HepG2 (cell line): Measurements from ENCODE around the gene LIFR. TPM values are rescaled to one million over a fixed set of nuclear protein-coding genes. Genes with fewer than 3 reads are reported as not detected.

Source experiments
- ATAC-seq: fragments of 200-7000 bp; cut with Tn5 transposase; 3 replicates; pipeline ENCODE4 v1.9.1; 2020; ENCODE audit warnings: mild to moderate bottlenecking, moderate library complexity
- BruUV-seq: library from RNA; stranded (reverse); fragments of 400-500 nt; replicated peaks from 2 replicates; lab custom pipeline; 2021; lab: Mats Ljungman, UMichigan
- CTCF ChIA-PET: fragments of 300-600 bp; formaldehyde crosslinking; extraction: SDS; loops from one replicate; lab custom pipeline; 2021; ENCODE audit warnings: low total read pairs, inconsistent platforms, low intra/inter-chr PET ratio; lab: Yijun Ruan, JAX
- POLR2A ChIA-PET: fragments of 350-600 bp; sonication (Branson Sonifier 250); formaldehyde crosslinking; loops from one replicate; lab custom pipeline; 2020; ENCODE audit warnings: antibody characterized with exemption, inconsistent platforms; lab: Yijun Ruan, JAX
- DNase-seq: peaks from one replicate; pipeline ENCODE4 v3.0.0-alpha.2; 2015; ENCODE audit warnings: low spot score
- FAIRE-seq: peaks from 3 replicates; lab custom pipeline; 2011; peaks lifted over from hg19 to GRCh38; lab: Jason Lieb, UNC
- H2AFZ ChIP-seq: one replicate; pipeline ENCODE4 v1.6.1; 2011; ENCODE audit warnings: low read length, inconsistent platforms
- H3K27ac ChIP-seq: fragments of 300-600 bp; 3 replicates; pipeline ENCODE4 v1.8.0; 2011; ENCODE audit warnings: mixed run types, mild to moderate bottlenecking, mixed read lengths, low read length, inconsistent platforms; ENCODE audit not compliant: insufficient read depth; ENCODE audit errors: extremely low read length
- H3K27me3 ChIP-seq, 2 experiments: fragments of 200-600 bp in 1 of 2; 2 replicates in 1 of 2; 3 replicates in 1 of 2; pipeline versions ENCODE4 v1.6.0 to v1.8.0; 2011; ENCODE audit warnings: low read length in 2 of 2, mild to moderate bottlenecking in 2 of 2, moderate library complexity in 2 of 2, inconsistent platforms in 1 of 2; ENCODE audit not compliant: insufficient read depth in 2 of 2, control insufficient read depth in 1 of 2
- H3K36me3 ChIP-seq, 2 experiments: fragments of 200-600 bp in 1 of 2; replicated peaks in 1 of 2; 2 replicates in 1 of 2; 3 replicates in 1 of 2; pipeline versions ENCODE4 v1.5.1 to v1.8.0; 2011; ENCODE audit warnings: low read length in 2 of 2, inconsistent platforms in 1 of 2; ENCODE audit not compliant: insufficient read depth in 2 of 2, control insufficient read depth in 1 of 2
- H3K4me1 ChIP-seq: 2 replicates; pipeline ENCODE4 v1.5.1; 2012; ENCODE audit warnings: low read length, inconsistent platforms; ENCODE audit not compliant: insufficient read depth
- H3K4me2 ChIP-seq: 2 replicates; pipeline ENCODE4 v1.6.0; 2011; ENCODE audit warnings: low read depth, low read length, inconsistent platforms
- H3K4me3 ChIP-seq, 3 experiments: fragments of 200-600 bp in 1 of 3; sonication (generic), shearing (Covaris generic) in 1 of 3; replicated peaks in 1 of 3; 2 replicates each; pipeline ENCODE4 v1.5.1; 2011 to 2016; ENCODE audit warnings: low read length in 3 of 3, inconsistent platforms in 2 of 3, low read depth in 2 of 3, mild to moderate bottlenecking in 2 of 3, control low read depth in 1 of 3, mixed read lengths in 1 of 3; ENCODE audit not compliant: insufficient read depth in 1 of 3
- H3K79me2 ChIP-seq: one replicate; pipeline ENCODE4 v1.6.1; 2011; ENCODE audit warnings: low read length, inconsistent platforms; ENCODE audit not compliant: insufficient read depth
- H3K9ac ChIP-seq: 2 replicates; pipeline ENCODE4 v1.6.0; 2011; ENCODE audit warnings: mild to moderate bottlenecking, low read depth, low read length, inconsistent platforms; ENCODE audit not compliant: insufficient read depth
- H3K9me3 ChIP-seq: 2 replicates; pipeline ENCODE4 v1.5.1; 2012; ENCODE audit warnings: mild to moderate bottlenecking, low read length
- H4K20me1 ChIP-seq: 2 replicates; pipeline ENCODE4 v1.6.0; 2011; ENCODE audit warnings: inconsistent platforms, mild to moderate bottlenecking, low read length, moderate library complexity; ENCODE audit not compliant: insufficient read depth
- FOXK2 ChIP-seq: fragments of 450-650 bp; IDR thresholded peaks from 2 replicates; pipeline ENCODE4 v1.6.1; 2016
- MAX ChIP-seq: IDR thresholded peaks from 2 replicates; pipeline ENCODE4 v1.6.1; 2012; ENCODE audit warnings: inconsistent platforms
- NFIB ChIP-seq: sonication (generic); formaldehyde crosslinking; IDR thresholded peaks from 2 replicates; pipeline ENCODE4 v1.9.0; 2021; ENCODE audit warnings: missing genetic modification reagents, mild to moderate bottlenecking, borderline replicate concordance
- SIX4 ChIP-seq: sonication (generic); formaldehyde crosslinking; IDR thresholded peaks from 2 replicates; pipeline ENCODE4 v1.4.0; 2020; ENCODE audit warnings: missing genetic modification reagents
- SKI ChIP-seq: fragments of 450-650 bp; IDR thresholded peaks from one replicate; pipeline ENCODE4 v1.6.1; 2018; ENCODE audit warnings: mild to moderate bottlenecking; ENCODE audit not compliant: partially characterized antibody
- TBX2 ChIP-seq: sonication (generic); formaldehyde crosslinking; IDR thresholded peaks from 2 replicates; pipeline ENCODE4 v1.5.0; 2020; ENCODE audit warnings: missing genetic modification reagents, mild to moderate bottlenecking, borderline replicate concordance
- ZHX2 ChIP-seq, 2 experiments: sonication (generic) in 1 of 2; formaldehyde crosslinking in 1 of 2; IDR thresholded peaks; 2 replicates each; pipeline versions ENCODE4 v1.6.1 to v1.9.0; 2014 to 2022; ENCODE audit warnings: antibody characterized with exemption in 1 of 2, borderline replicate concordance in 1 of 2, inconsistent platforms in 1 of 2, low read depth in 1 of 2, missing genetic modification reagents in 1 of 2
- ZNF18 ChIP-seq: sonication (generic); formaldehyde crosslinking; IDR thresholded peaks from 2 replicates; pipeline ENCODE4 v1.8.0; 2022; ENCODE audit warnings: mild to moderate bottlenecking, missing genetic modification reagents; ENCODE audit not compliant: insufficient replicate concordance
- ZNF615 ChIP-seq: sonication (generic); formaldehyde crosslinking; IDR thresholded peaks from 2 replicates; pipeline ENCODE4 v1.5.0; 2020; ENCODE audit warnings: mild to moderate bottlenecking, missing genetic modification reagents, borderline replicate concordance
- WGBS: methylation state at CpG from one replicate; pipeline ENCODE4 v1.1.6; 2017; ENCODE audit warnings: low lambda C conversion rate; 5-methylcytosine and 5-hydroxymethylcytosine counted together
- in situ Hi-C: cut with HindIII; loops from 2 replicates; pipeline ENCODE4 v1.10.0; 2017; ENCODE audit warnings: low pct_unique_long_range_greater_than_20kb; ENCODE audit not compliant: extremely low pct_ligation_motif_present
- intact Hi-C: fragments of 100-400 bp; cut with micrococcal nuclease; formaldehyde crosslinking; loops from one replicate; pipeline ENCODE4 v1.10.0; 2022; ENCODE audit not compliant: unreplicated experiment
- polyA plus RNA-seq, 8 experiments: library from polyadenylated mRNA; depleted of rRNA in 3 of 8; stranded (reverse) in 7 of 8; unstranded in 1 of 8; fragments of >200 nt; fragmentation: Illumina TruSeq in 4 of 8; extraction: Trizol in 4 of 8; gene quantifications; 2 replicates each; pipeline versions ENCODE4 v1.2.1 to v1.2.3, GENCODE V29; 2011 to 2016; ENCODE audit warnings: low read depth in 4 of 8, missing spikeins in 1 of 8, mixed read lengths in 1 of 8; ENCODE audit not compliant: insufficient read depth in 1 of 8
- total RNA-seq, 5 experiments: library from RNA; depleted of rRNA; stranded (reverse); fragments of >200 nt; fragmentation: Illumina TruSeq; extraction: Trizol; gene quantifications; 2 replicates each; pipeline ENCODE4 v1.2.3, GENCODE V29; 2016; ENCODE audit warnings: low read depth in 1 of 5

Gene LIFR
- total and polyA plus RNA-seq, 2 of the 13 experiments (the other 11 are each of a cell fraction or from before 2014, with no cell fraction given): 6.3 to 25.2 TPM

DNA sequence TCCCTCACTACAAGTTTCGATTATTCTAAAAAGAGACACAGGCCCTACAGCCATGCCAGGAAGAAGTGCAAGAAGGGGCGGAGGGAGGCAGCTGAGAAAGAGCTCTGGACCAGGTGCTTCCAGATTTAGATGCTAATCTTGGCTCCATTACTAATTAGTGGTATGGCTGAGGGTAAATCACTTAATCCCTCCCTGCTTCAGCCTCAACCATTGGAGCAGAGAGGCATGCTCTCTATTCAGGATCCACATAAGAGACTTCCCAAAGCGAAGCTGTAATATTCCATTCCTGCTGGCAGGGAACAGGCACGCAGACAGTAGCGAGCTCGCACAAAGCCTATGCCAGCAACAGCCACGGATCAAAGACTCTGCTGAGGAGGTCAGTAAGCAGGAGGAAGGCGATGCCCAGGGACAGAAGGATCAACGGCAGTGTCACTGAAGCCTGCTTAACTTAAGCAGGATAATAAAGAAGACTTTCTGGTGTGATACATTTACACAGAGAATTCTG lies 24.2 kb downstream of the LIFR start (continued):
- TF ChIP-seq TBX2 (0 out of 2 replicates have a peak, but pooled peaks have one; percentile 21), MAX (0 out of 2 replicates have a peak, but pooled peaks have one; percentile 23)

DNA sequence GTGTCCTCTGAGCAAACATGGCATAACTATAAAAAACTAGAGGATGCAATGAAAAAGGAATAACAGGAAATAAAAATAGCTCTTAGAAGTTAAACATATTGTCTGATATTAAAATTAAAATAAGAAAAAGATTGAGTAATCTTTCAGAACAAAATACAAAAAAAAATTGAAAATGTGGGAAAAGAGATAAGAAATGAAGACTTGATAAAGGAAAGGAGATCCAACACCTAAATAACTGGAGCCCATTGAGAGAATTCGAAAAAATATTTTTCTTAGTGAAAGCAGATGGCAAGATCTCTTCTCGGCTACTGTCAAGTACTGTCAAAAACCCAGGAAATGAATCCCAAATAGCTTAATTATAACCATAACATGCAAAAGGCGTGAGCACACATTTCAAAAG lies 24.9 kb downstream of the LIFR start:
- POLR2A ChIA-PET: interaction anchor here (1.2 to 5.9 kb wide), 2 partner anchors 14 to 19 kb away, joined by 3 to 59 read pairs; no protein-coding TSS in a partner anchor
- BruUV-seq: no TSS peak
- H4K20me1 ChIP-seq: no peaks in the 10 kb centered on the region
- CTCF ChIA-PET: no interaction called here
- H3K36me3 ChIP-seq: peaks cover 0 to 5% of the 10 kb centered on the region in 2 experiments; a peak in 1 of 5 replicates
- H3K4me1 ChIP-seq: peaks cover 78% of the 10 kb centered on the region
- ATAC-seq (no peak), FAIRE-seq (no peak), DNase-seq (no peak)
- intact Hi-C loops (no loop called here), in situ Hi-C loops (no loop called here)
- no peaks in the 10 kb centered on the region for H3K27me3 ChIP-seq
- 97% methylated on average over 3 of the region's 3 CpGs for WGBS
- H3K9ac ChIP-seq: no peak overlapping the region
- H2AFZ ChIP-seq: no peak overlapping the region
- peaks cover 8% of the 10 kb centered on the region for H3K9me3 ChIP-seq
- peaks cover 73% of the 10 kb centered on the region for H3K79me2 ChIP-seq
- H3K27ac ChIP-seq: peak overlapping the region; percentile 99
- no peak overlapping the region for H3K4me3 ChIP-seq
- no peak overlapping the region for H3K4me2 ChIP-seq
- TF ChIP-seq FOXK2 (no peak), ZNF18 (no peak), SIX4 (no peak), ZHX2 (IDR thresholded peaks at IDR 0.05; ENCODE audit: low read depth) (no peak), ZHX2 (CRISPR knock-in tag; IDR thresholded peaks at IDR 0.05; ENCODE audit: borderline replicate concordance) (no peak), SKI (no peak), ZNF615 (CRISPR knock-in tag) (no peak), NFIB (CRISPR knock-in tag) (no peak)
